Lung (tissue), 12 donors: Measurements from ENCODE around the gene PRKCH. TPM values are rescaled to one million over a fixed set of nuclear protein-coding genes. Genes with fewer than 3 reads are reported as not detected.
A peak's percentile ranks its signal among the peaks of the same experiment; 100 is the strongest.

Experiments used
- ATAC-seq: fragments of 200-7000 bp; cut with Tn5 transposase; one replicate; pipeline ENCODE4 v1.9.1; 2020; ENCODE audit warnings: moderate number of reproducible peaks; ENCODE audit not compliant: insufficient read depth, low FRiP score
- DNase-seq, 3 donors: peaks; one replicate each; pipeline ENCODE4 v3.0.0-alpha.2; 2013 to 2017
- H3K27ac ChIP-seq, 2 donors: one replicate each; pipeline ENCODE4 v1.5.1; 2013; ENCODE audit warnings: mild to moderate bottlenecking in 2 of 2, moderate library complexity in 2 of 2, control low read depth in 1 of 2, inconsistent platforms in 1 of 2, low read depth in 1 of 2, low read length in 1 of 2
- H3K27me3 ChIP-seq, 3 donors: one replicate each; pipeline ENCODE4 v1.5.1; 2013; ENCODE audit warnings: low read length in 2 of 3; ENCODE audit not compliant: control insufficient read depth in 3 of 3, insufficient read depth in 3 of 3
- H3K36me3 ChIP-seq, 4 donors: one replicate each; pipeline ENCODE4 v1.5.1; 2013; ENCODE audit warnings: low read length in 4 of 4, mild to moderate bottlenecking in 1 of 4, moderate library complexity in 1 of 4; ENCODE audit not compliant: control insufficient read depth in 4 of 4, insufficient read depth in 4 of 4
- H3K4me1 ChIP-seq, 5 donors: one replicate each; pipeline ENCODE4 v1.5.1; 2013; ENCODE audit warnings: low read length in 5 of 5, mild to moderate bottlenecking in 2 of 5, moderate library complexity in 1 of 5; ENCODE audit not compliant: control insufficient read depth in 5 of 5, insufficient read depth in 5 of 5
- H3K4me3 ChIP-seq: one replicate; pipeline ENCODE4 v1.5.1; 2013; ENCODE audit warnings: mild to moderate bottlenecking, control low read depth, moderate library complexity
- H3K9ac ChIP-seq, 2 donors: one replicate each; pipeline ENCODE4 v1.5.1; 2013; ENCODE audit warnings: low read length in 2 of 2, control low read depth in 1 of 2; ENCODE audit not compliant: insufficient read depth in 1 of 2
- H3K9me3 ChIP-seq, 4 donors: one replicate each; pipeline ENCODE4 v1.5.1; 2013; ENCODE audit warnings: low read length in 3 of 4, mild to moderate bottlenecking in 1 of 4, moderate library complexity in 1 of 4; ENCODE audit not compliant: control insufficient read depth in 4 of 4, insufficient read depth in 3 of 4
- WGBS, 2 donors: extraction: QIAGEN DNeasy Blood & Tissue Kit; methylation state at CpG; one replicate each; pipeline ENCODE4 v1.1.7; 2013; 5-methylcytosine and 5-hydroxymethylcytosine counted together
- polyA plus RNA-seq, 2 donors: library from polyadenylated mRNA; stranded (reverse); fragments of 200-250 nt; gene quantifications; one replicate each; pipeline ENCODE4 v1.2.1, GENCODE V29; 2013
- total RNA-seq, 2 donors: library from RNA; depleted of rRNA in 1 of 2; stranded (reverse); fragments of >200 nt in 1 of 2; gene quantifications; one replicate each; pipeline ENCODE4 v1.2.1, GENCODE V29; 2014 to 2021
- TF ChIP-seq, protein P1 (sequence below): IDR thresholded peaks from 2 replicates; pipeline ENCODE4 v1.5.1; 2012; ENCODE audit warnings: mild to moderate bottlenecking; ENCODE audit errors: control extremely low read depth, extremely low read depth
- donor health status: control.
- donor health status: control.
- donor health status: Bipolar disorder and iron deficiency.
- donor health status: healthy.
- donor health status: DM: yes; HTN: yes; CAD: no.

The PRKCH gene
- total and polyA plus RNA-seq, 4 donors = 12.9 to 126 (median 51.4) TPM

DNA sequence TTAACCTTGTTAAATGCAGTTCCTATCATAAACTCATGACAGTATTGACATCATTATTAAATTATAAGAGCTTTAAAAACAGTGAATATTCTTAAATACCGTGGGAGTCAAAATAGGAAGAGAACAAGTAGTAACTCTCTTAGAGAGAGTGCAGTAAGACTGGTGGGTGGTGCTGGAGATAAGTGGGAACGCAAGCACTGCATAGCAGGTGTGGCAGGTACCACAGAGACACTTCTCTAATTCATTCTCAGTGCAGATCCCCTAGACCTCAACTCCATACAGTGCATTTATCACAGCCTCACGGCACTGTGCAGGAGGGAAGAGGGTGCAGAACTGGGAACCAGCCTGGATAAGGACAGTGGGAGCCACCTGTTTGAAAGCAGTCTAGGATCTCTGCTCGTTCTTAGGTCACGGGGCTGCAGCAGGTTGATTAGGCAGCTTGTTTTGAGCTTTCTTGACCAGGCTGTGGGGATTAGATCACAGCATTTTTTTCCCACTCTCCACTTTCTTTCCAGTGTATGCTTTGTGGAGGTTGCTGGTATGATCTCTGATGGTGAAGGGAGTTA lies 165.6 kb downstream of the PRKCH start:
- Histone ChIP-seq H3K36me3 (peaks cover 0 to 9% (median 0%) of the 10 kb centered on the region in 4 donors), H3K27me3 (no peaks in the 10 kb centered on the region), H3K9me3 (no peaks in the 10 kb centered on the region), H3K27ac (peak overlapping the region in 1 of 2 donors; percentile 44), H3K4me3 (no peak overlapping the region), H3K4me1 (peaks cover 23 to 37% (median 26%) of the 10 kb centered on the region in 5 donors), H3K9ac (no peak overlapping the region)
- TF ChIP-seq, protein P1, sequence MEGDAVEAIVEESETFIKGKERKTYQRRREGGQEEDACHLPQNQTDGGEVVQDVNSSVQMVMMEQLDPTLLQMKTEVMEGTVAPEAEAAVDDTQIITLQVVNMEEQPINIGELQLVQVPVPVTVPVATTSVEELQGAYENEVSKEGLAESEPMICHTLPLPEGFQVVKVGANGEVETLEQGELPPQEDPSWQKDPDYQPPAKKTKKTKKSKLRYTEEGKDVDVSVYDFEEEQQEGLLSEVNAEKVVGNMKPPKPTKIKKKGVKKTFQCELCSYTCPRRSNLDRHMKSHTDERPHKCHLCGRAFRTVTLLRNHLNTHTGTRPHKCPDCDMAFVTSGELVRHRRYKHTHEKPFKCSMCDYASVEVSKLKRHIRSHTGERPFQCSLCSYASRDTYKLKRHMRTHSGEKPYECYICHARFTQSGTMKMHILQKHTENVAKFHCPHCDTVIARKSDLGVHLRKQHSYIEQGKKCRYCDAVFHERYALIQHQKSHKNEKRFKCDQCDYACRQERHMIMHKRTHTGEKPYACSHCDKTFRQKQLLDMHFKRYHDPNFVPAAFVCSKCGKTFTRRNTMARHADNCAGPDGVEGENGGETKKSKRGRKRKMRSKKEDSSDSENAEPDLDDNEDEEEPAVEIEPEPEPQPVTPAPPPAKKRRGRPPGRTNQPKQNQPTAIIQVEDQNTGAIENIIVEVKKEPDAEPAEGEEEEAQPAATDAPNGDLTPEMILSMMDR = no peak
- 81 to 88% methylated on average over 5 of the region's 5 CpGs for WGBS, 2 donors
- DNase-seq (no peak), ATAC-seq (no peak)

DNA sequence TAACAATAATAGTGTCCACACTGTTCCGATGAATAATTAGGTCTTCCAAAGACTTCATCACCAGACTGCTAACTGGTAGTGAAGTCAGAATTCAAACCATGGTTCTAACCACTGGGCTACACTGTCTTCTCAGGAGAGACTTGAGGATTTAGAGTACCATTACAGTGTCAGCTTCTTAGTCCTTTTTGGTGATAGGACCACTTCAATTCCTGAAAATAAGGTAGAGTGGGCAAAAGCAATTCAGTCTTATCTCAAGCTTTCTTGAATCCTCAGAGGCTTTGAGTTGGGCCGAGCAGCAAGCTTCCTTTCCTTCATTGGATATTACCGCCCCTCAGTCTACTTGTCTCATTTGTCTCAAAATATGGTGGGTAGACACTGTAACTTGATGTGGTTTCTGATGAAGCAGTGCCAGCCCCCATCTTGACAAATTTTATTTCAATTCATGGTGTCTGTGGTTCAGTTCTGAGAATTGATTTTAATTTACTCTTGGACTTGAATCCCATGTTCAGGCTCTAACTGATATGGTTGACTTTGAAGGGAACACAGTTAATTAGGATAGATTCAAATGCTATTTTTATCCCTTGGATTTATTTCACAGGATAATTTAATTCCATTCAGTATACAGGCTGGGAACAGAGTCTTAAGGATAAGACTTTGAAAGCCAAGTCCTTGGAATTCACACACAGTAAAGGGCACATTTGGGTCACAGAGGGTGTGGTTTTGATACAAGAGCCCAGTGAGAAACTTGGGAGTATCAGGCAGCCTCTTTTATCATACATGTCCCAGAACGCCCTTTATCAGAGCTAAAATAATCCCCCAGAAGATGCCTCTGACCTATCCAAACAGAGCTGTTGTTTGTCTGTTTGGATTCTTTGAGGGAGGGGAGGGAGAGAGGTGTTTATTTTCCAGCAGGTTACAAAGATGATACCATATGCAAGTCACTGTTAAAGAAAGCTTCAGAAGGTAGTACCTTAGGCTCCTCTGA lies 167.3 kb downstream of the PRKCH start:
- WGBS, 2 donors = 82 to 91% methylated on average over 4 of the region's 4 CpGs
- TF ChIP-seq, protein P1 = no peak
- Histone ChIP-seq H3K4me3 (no peak overlapping the region), H3K4me1 (peaks cover 20 to 43% (median 31%) of the 10 kb centered on the region in 5 donors), H3K27me3 (no peaks in the 10 kb centered on the region), H3K9me3 (no peaks in the 10 kb centered on the region), H3K36me3 (peaks cover 0 to 11% (median 0%) of the 10 kb centered on the region in 4 donors), H3K9ac (no peak overlapping the region), H3K27ac (peak overlapping the region; percentile 37 to 73)
- ATAC-seq = no peak
- DNase-seq = peak in 1 of 3 donors; percentile 78

DNA sequence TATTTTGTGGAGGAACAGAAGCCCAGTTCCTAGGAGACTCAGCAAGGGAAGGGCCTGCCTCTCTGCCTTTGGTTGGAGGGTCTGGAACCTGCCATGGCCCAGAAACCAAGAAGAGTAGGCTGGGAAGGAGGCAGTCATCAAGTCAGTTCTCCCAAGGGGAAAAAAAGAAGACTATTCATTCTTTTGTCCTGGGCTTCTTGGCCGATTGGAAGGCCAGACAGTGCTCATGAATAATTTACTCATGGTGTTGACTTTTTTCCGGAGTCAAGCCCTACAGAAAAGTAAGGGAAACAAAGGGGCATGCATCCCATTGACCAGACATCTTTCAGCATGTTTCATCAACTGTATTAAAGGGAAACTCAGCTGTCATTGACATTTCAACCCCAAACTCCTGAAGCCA lies 168.1 kb downstream of the PRKCH start:
- H3K4me3 ChIP-seq = no peak overlapping the region
- peaks cover 0 to 13% (median 0%) of the 10 kb centered on the region in 4 donors for H3K36me3 ChIP-seq
- TF ChIP-seq, protein P1 = no peak
- 77 to 87% methylated on average over 2 of the region's 2 CpGs for WGBS, 2 donors
- no peaks in the 10 kb centered on the region for H3K27me3 ChIP-seq
- H3K27ac ChIP-seq = peak overlapping the region; percentile 28 to 73
- ATAC-seq (no peak), DNase-seq (no peak)
- H3K4me1 ChIP-seq = peaks cover 17 to 39% (median 31%) of the 10 kb centered on the region in 5 donors
- H3K9me3 ChIP-seq = no peaks in the 10 kb centered on the region
- no peak overlapping the region for H3K9ac ChIP-seq
